Activated CD4-positive, CD25-positive, alpha-beta regulatory T cell treated with anti-CD3 and anti-CD28 coated beads, Interleukin-2, amount 50 U/mL, for 16 hours (primary cell): ENCODE results near the gene RPL39L.
"Not testable (repeated sequence)": the region's sequence is repeated elsewhere in the genome, so short reads cannot be mapped to it uniquely, and the experiment has no call there.

Experiments used
- DNase-seq: peaks from one replicate; pipeline ENCODE4 v3.0.0-alpha.2; 2020; ENCODE audit warnings: low read depth, low spot score

RPL39L gene

GRCh38 chr3:187139895-187140253 is 578 bp upstream of the RPL39L start:
- no peak for DNase-seq

DNA sequence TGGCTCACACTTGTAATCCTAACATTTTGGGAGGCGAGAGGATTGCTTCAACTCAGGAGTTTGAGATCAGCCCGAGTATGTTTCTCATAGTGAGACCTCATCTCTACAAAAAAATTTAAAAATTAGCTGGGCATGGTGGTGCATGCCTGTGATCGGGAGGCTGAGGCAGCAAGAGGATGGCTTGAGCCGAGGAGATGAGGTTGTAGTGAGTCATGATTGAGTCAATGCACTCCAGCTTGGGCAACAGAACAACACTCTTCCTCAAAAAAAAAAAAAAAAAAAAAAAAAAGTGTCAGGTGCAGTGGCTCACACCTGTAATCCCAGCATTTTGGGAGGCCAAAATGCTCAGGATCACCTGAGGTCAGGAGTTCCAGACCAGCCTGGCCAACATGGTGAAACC is 2.4 kb downstream of the RPL39L start:
- no peak for DNase-seq

DNA sequence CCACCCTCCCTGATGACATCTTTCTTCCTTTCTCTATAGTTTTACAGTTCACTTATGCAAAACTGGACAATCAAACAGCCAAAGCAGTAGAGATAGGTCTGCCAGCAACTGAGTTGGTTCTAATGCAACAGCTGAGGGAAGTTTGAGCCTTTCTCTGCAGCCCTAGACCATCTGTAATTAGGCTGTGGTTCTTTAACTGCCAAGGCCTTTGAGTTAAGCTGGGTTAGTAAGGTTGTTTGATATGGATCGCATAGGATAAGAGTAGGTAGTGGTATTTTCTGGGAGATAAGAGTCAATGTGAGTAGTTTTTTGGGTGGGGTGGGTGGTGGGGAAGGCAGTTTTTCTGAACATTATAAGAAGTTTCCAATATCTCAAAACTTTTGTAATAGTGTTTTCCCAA is 3.0 kb downstream of the RPL39L start:
- no peak for DNase-seq

DNA sequence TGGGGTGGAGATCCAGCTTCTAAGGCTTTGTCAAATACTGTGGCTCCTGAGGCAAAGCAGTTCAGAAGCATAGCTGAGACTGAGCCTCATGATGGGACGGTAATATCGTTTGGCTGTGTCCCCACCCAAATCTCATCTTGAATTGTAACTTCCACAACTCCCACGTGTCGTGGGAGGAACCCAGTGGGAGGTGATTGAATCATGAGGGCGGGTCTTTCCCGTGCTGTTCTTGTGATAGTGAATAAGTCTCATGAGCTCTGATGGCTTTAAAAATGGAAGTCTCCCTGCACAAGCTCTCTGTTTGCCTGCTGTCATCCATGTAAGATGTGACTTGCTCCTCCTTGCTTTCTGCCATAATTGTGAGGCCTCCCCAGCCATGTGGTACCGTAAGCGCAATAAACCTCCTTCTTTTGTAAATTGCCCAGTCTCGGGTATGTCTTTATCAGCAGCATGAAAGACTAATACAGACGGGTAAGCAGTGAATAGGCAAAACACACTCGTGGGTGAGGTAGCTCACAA is 4.1 kb downstream of the RPL39L start:
- DNase-seq, result not testable (repeated sequence)

DNA sequence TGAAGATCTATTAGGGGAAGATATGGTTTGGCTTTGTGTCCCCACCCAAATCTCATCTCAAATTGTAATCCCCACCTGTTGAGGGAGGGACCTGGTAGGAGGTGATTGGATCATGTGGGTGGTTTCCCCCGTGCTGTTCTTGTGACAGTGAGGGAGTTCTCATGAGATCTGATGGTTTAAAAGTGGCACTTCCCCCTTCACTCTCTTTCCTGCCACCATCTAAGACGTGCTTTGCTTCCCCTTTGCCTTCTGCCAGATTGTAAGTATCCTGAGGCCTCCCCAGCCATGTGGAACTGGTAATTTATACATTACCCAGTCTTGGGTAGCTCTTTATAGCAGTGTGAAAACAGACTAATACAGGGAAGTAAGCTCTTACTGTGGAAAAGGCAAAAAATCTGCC is 6.1 kb downstream of the RPL39L start:
- DNase-seq, result not testable (repeated sequence)

- DNase-seq, result no peak
Measured at GRCh38 chr3:187132666-187133065, 6.6 kb downstream of the RPL39L start.

- no peak for DNase-seq
Measured at GRCh38 chr3:187131981-187132380, 7.3 kb downstream of the RPL39L start.

DNA sequence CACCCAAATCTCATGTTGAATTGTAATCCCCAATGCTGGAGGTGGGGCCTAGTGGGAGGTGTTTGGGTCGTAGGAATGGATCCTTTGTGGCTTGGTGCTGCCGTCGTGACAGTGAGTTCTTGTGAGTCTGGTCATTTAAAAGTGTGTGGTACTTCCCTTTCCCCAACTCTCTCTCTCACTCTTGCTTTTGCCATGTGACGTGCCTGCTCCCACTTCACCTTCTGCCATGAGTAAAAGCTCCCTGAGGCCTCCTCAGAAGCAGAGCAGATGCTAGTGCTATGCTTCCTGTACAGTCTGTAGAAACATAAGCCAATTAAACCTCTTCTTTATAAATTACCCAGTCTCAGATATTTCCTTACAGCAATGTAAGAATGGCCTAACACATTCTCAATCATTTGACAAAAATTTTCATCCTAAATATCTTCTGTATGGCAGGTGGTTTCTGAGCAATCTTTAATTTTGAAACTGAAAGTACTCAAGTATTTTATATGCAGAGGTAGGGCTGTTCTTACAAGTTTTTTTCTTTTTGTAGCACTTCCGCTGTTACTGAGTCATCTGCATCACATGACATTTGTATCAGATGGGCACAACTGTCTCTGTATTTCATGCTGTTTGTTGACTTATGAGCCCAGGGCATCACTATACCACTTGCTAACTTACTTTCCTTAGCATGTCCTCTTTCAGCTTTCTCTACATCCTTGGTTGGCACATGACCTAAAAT is 8.8 kb downstream of the RPL39L start:
- peak; percentile 26 for DNase-seq

- no peak for DNase-seq
Measured at GRCh38 chr3:187125319-187126031, 13.8 kb downstream of the RPL39L start.

DNA sequence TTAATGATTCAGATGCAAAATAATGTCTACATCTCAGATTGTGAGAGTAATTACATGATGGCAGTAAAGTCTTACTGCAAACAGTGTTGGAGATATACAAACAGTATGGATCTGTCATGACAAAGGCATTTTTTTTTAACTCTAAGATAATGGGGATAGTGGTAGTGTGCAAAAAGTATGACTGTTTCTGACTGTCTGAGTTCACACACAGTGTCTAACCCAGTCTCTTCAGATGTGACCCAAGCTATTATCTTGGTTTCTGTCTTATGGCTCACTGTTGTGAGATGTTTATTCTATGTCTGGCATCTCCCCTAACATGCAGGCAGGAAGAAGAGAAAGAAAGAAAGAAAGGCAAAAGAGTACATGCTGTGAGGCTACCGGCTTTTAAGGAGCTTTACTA is 17.0 kb downstream of the RPL39L start:
- no peak for DNase-seq

- no peak for DNase-seq
Measured at GRCh38 chr3:187120326-187120725, 19.0 kb downstream of the RPL39L start.

DNA sequence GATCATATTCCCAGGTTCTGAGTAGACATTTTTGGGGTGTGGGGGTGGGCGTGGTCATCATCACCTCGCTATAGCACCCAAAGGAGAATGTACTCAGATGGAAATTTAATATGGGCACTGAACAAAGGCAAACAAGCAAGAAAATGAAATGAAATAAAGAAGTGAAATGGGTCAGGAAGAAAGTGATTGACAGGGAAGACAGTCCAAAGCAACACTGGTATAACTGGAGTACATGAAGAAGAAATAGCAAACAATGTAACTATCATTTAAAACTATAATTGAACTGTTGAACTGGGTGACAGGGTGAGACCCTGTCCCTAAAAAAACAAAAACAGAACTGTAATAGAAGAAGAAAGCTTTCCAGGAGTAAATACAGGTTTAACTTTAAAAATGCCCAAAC is 24.8 kb downstream of the RPL39L start:
- no peak for DNase-seq

- DNase-seq, result no peak
Measured at GRCh38 chr3:187112934-187113793, 26.1 kb downstream of the RPL39L start.

- DNase-seq, result no peak
Measured at GRCh38 chr3:187110156-187110555, 29.1 kb downstream of the RPL39L start.

DNA sequence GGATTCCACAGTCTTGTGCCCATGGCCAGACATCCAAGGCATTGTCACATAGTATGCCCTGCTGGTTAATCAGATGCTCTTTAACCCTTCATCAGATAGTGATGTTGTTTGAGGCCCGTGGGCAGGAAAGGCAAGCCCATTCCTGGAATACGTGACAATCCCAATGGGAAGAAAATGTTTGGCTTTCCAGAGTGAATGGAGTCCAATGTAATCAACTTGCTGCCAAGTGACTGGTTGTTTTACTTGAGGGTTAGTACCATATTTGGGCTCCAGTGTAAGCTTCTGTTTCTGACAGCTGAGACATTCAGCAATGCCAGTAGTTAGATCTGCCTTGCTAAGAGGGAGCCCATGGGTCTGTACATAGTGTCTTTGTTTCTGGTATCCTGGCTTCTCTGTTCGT is 31.3 kb downstream of the RPL39L start:
- DNase-seq, result no peak

GRCh38 chr3:187105700-187106099 is 33.6 kb downstream of the RPL39L start:
- no peak for DNase-seq

DNA sequence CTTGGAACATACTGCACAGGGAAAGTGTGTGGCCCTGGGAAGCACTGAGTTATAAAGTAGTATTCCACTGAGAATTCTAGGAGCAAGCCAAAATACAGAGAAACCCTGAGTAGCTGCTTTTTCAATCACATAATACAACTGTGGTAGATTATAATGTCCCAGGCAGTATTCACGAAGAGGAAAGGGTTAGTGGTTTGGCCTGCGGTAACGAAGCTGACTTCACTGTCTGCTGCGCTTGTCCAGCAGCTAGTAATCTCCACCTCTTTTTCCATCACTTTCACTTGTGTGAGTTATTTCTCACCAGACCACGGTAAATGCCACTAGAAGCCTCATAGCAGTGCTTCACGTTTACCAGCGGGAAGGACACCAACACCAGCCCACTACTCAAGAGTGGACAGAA is 34.4 kb downstream of the RPL39L start:
- no peak for DNase-seq

- DNase-seq, result no peak
Measured at GRCh38 chr3:187104342-187104741, 35.0 kb downstream of the RPL39L start.

DNA sequence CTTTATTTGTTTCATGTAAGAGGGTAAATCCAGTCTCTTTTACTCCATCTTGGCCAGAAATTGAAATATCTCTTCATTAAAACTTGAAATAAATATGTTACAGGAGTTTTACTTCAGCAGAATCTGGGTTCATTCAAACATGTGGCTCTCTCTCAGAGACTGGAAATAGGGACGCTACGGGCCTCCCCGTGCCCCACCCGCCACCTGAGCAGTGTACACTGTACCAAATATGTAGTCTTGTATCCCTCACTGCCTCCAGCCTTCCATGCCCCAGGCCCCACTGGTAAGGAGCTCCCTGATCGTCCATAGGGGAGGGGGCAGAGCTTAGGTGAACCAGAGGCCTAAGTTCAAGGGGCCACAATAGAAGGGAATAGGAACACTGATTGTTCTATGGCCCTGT is 36.0 kb downstream of the RPL39L start:
- DNase-seq, result no peak

- DNase-seq, result no peak
Measured at GRCh38 chr3:187102073-187102634, 37.1 kb downstream of the RPL39L start.

GRCh38 chr3:187101184-187102072 is 37.9 kb downstream of the RPL39L start:
- DNase-seq, result no peak
